ENCODE results near the gene H1-8. TPM values are rescaled to one million over a fixed set of nuclear protein-coding genes. Genes with fewer than 3 reads are reported as not detected.

Gene H1-8
- total and polyA plus RNA-seq, 9 of the 15 experiments (the other 6 are each of a cell fraction or from before 2014, with no cell fraction given): not detected

DNA sequence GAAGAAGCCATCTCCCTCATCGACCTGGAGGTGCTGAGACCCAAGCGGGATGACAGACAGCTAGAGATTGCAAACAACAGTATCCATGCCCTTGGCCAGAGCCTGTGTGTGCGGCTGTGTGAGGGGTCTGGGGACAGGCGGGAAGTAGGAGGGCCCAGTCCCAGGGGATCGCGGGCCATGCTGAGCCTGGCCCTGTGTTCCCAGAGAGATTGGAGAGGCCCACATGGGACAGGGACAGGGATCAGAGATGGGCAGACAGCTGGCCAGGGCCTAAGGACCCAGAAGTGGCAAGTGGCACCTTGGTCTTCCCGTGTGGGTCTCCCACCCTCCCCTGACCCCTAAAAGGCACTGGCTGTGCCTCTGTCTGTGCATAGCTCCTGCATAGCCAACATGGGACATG, 25.5 kb upstream of the H1-8 start:
- no peaks in the 10 kb centered on the region for H3K9me1 ChIP-seq (ENCODE audit: control insufficient read depth, insufficient read depth, low read length)
- TF ChIP-seq MECOM (CRISPR knock-in tag; IDR thresholded peaks at IDR 0.05) (no peak), ZNF668 (CRISPR knock-in tag; IDR thresholded peaks at IDR 0.05) (no peak)
- no peaks in the 10 kb centered on the region for H3K79me2 ChIP-seq (ENCODE audit: control insufficient read depth, insufficient read depth, low read length)
- BruUV-seq (replicated peaks): no TSS peak
- no peak for DNase-seq (ENCODE audit: extremely low read depth in 1 of 4, low spot score in 3 of 4)
- WGBS (ENCODE audit: insufficient coverage, low coverage, missing lambda C conversion rate): 55% methylated on average over 4 of the region's 7 CpGs
- H3K27ac ChIP-seq (ENCODE audit: extremely low read depth, low read depth, low read length): no peak overlapping the region
- H3K9ac ChIP-seq (ENCODE audit: insufficient read depth in 1 of 2, low read depth in 2 of 2, low read length in 2 of 2): no peak overlapping the region
- H2AFZ ChIP-seq (ENCODE audit: low read depth, low read length): no peak overlapping the region
- H3K4me3 ChIP-seq: no peak overlapping the region
- in situ Hi-C loops (cut with MboI): no loop called here
- no peak for ATAC-seq
- 0 out of 5 replicates have a peak, but pooled peaks cover 0 to 7% of the 10 kb centered on the region in 2 experiments for H3K27me3 ChIP-seq (ENCODE audit: control insufficient read depth in 2 of 2, insufficient read depth in 2 of 2, low read length in 2 of 2)
- intact Hi-C loops (cut with micrococcal nuclease): no loop called here
- no peak overlapping the region for H3K4me2 ChIP-seq (ENCODE audit: insufficient read depth, low read length)
- CTCF ChIA-PET (ENCODE audit: low intra/inter-chr PET ratio): no interaction called here
- no peaks in the 10 kb centered on the region for H3K36me3 ChIP-seq (ENCODE audit: control insufficient read depth, insufficient read depth, low read length)
- no peaks in the 10 kb centered on the region for H3K9me3 ChIP-seq (replicated peaks; ENCODE audit: control insufficient read depth, insufficient read depth, low read depth, low read length)
- no peaks in the 10 kb centered on the region for H4K20me1 ChIP-seq (replicated peaks; ENCODE audit: control insufficient read depth, insufficient read depth, low read length)
- POLR2A ChIA-PET: interaction anchor here (0.6 kb wide), 1 partner anchor 17 kb away, joined by 3 read pairs; no protein-coding TSS in a partner anchor
- no peak for FAIRE-seq
- no peaks in the 10 kb centered on the region for H3K4me1 ChIP-seq (replicated peaks in 1 of 2; ENCODE audit: control insufficient read depth in 2 of 2, insufficient read depth in 2 of 2, low read length in 2 of 2)

- Histone ChIP-seq H3K79me2 (ENCODE audit: control insufficient read depth, insufficient read depth, low read length) (no peaks in the 10 kb centered on the region), H3K9me3 (replicated peaks; ENCODE audit: control insufficient read depth, insufficient read depth, low read depth, low read length) (no peaks in the 10 kb centered on the region), H3K27me3 (ENCODE audit: control insufficient read depth in 2 of 2, insufficient read depth in 2 of 2, low read length in 2 of 2) (peaks cover 0 to 13% of the 10 kb centered on the region in 2 experiments; a peak in 2 of 5 replicates), H4K20me1 (replicated peaks; ENCODE audit: control insufficient read depth, insufficient read depth, low read length) (no peaks in the 10 kb centered on the region), H3K9me1 (ENCODE audit: control insufficient read depth, insufficient read depth, low read length) (no peaks in the 10 kb centered on the region), H2AFZ (ENCODE audit: low read depth, low read length) (no peak overlapping the region), H3K4me2 (ENCODE audit: insufficient read depth, low read length) (no peak overlapping the region), H3K9ac (ENCODE audit: insufficient read depth in 1 of 2, low read depth in 2 of 2, low read length in 2 of 2) (no peak overlapping the region), H3K4me1 (replicated peaks in 1 of 2; ENCODE audit: control insufficient read depth in 2 of 2, insufficient read depth in 2 of 2, low read length in 2 of 2) (no peaks in the 10 kb centered on the region), H3K27ac (ENCODE audit: extremely low read depth, low read depth, low read length) (no peak overlapping the region), H3K4me3 (no peak overlapping the region), H3K36me3 (ENCODE audit: control insufficient read depth, insufficient read depth, low read length) (no peaks in the 10 kb centered on the region)
- DNase-seq (ENCODE audit: extremely low read depth in 1 of 4, low spot score in 3 of 4): no peak
- ATAC-seq: no peak
- no peak for TF ChIP-seq EP300 (IDR thresholded peaks at IDR 0.05; ENCODE audit: low read length)
- no peak for TF ChIP-seq HIVEP1 (CRISPR knock-in tag; IDR thresholded peaks at IDR 0.05)
- no peak for TF ChIP-seq RBM22 (IDR thresholded peaks at IDR 0.05; ENCODE audit: low read depth, low read length, poor library complexity, severe bottlenecking)
- 0 out of 2 replicates have a peak, but pooled peaks have one; percentile 14 for TF ChIP-seq POLR2G (IDR thresholded peaks at IDR 0.05; ENCODE audit: low read depth, low read length)
- TF ChIP-seq MXI1 (IDR thresholded peaks at IDR 0.05; ENCODE audit: low read depth, low read length): no peak
- no peak for TF ChIP-seq SRSF1 (IDR thresholded peaks at IDR 0.05; ENCODE audit: low read depth, low read length)
- no peak for TF ChIP-seq ETS2 (tag; IDR thresholded peaks at IDR 0.05; ENCODE audit: borderline replicate concordance, poor library complexity, severe bottlenecking)
- TF ChIP-seq, protein P1, sequence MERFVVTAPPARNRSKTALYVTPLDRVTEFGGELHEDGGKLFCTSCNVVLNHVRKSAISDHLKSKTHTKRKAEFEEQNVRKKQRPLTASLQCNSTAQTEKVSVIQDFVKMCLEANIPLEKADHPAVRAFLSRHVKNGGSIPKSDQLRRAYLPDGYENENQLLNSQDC (CRISPR knock-in tag; IDR thresholded peaks at IDR 0.05): no peak
- TF ChIP-seq MTA3 (IDR thresholded peaks at IDR 0.05; ENCODE audit: borderline replicate concordance): no peak
- intact Hi-C loops (cut with micrococcal nuclease) (no loop called here), in situ Hi-C loops (cut with MboI) (no loop called here)
- ChIA-PET POLR2A (no interaction called here), CTCF (ENCODE audit: low intra/inter-chr PET ratio) (no interaction called here)
- 29% methylated on average over 5 of the region's 8 CpGs for WGBS (ENCODE audit: insufficient coverage, low coverage, missing lambda C conversion rate)
- no peak for FAIRE-seq
- no TSS peak for BruUV-seq (replicated peaks)
These were observed 24.9 kb upstream of the H1-8 start for GRCh38 chr3:129518038-129518561.
